ENCODE data around the gene RIPK3. TPM values are rescaled to one million over a fixed set of nuclear protein-coding genes. Genes with fewer than 3 reads are reported as not detected.

RIPK3 gene
- total and polyA plus RNA-seq, 2 of the 8 experiments (the other 6 are each of a cell fraction or from before 2014, with no cell fraction given) = 0.24 to 0.39 TPM

GRCh38 chr14:24311837-24312615, 27.8 kb downstream of the RIPK3 start (continued):
- no peak for TF ChIP-seq MAFK (IDR thresholded peaks at IDR 0.05; ENCODE audit: low read depth, low read length)
